ENCODE measurements around the gene PSME4.

GRCh38 chr2:53820711-53821110 is 150.1 kb downstream of the PSME4 start:
- TF ChIP-seq CTCF (IDR thresholded peaks at IDR 0.05) (no peak), ZFX (IDR thresholded peaks at IDR 0.05; ENCODE audit: borderline replicate concordance) (no peak)
